Body of pancreas (tissue), 4 donors: ENCODE results near the gene SOBP.

Experiments
- POLR2A ChIP-seq, 3 donors: fragments of 450-650 bp; IDR thresholded peaks; one replicate each; pipeline ENCODE4 v1.6.1; 2016; ENCODE audit warnings: antibody characterized with exemption in 3 of 3, mild to moderate bottlenecking in 2 of 3
- TF ChIP-seq, protein P1 (sequence below), 7 experiments: fragments of 450-650 bp in 4 of 7; fragments of 200-600 bp in 3 of 7; sonication (generic) in 3 of 7; IDR thresholded peaks; one replicate each; pipeline ENCODE4 v1.5.1; 2016 to 2019; ENCODE audit warnings: antibody characterized with exemption in 7 of 7

- TF ChIP-seq, protein P1, sequence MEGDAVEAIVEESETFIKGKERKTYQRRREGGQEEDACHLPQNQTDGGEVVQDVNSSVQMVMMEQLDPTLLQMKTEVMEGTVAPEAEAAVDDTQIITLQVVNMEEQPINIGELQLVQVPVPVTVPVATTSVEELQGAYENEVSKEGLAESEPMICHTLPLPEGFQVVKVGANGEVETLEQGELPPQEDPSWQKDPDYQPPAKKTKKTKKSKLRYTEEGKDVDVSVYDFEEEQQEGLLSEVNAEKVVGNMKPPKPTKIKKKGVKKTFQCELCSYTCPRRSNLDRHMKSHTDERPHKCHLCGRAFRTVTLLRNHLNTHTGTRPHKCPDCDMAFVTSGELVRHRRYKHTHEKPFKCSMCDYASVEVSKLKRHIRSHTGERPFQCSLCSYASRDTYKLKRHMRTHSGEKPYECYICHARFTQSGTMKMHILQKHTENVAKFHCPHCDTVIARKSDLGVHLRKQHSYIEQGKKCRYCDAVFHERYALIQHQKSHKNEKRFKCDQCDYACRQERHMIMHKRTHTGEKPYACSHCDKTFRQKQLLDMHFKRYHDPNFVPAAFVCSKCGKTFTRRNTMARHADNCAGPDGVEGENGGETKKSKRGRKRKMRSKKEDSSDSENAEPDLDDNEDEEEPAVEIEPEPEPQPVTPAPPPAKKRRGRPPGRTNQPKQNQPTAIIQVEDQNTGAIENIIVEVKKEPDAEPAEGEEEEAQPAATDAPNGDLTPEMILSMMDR (IDR thresholded peaks at IDR 0.05) = no peak
- no peak for TF ChIP-seq POLR2A (IDR thresholded peaks at IDR 0.05)
These were observed 193.3 kb downstream of the SOBP start for GRCh38 chr6:107683183-107683582.
